Retina (tissue), 1 donor: ENCODE data around the gene RAP2B.
A peak's percentile ranks its signal among the peaks of the same experiment; 100 is the strongest.
"Not testable (repeated sequence)": the region's sequence is repeated elsewhere in the genome, so short reads cannot be mapped to it uniquely, and the experiment has no call there.

Source experiments
- DNase-seq: peaks from one replicate; pipeline ENCODE4 v3.0.0-alpha.2; 2016

RAP2B gene

DNA sequence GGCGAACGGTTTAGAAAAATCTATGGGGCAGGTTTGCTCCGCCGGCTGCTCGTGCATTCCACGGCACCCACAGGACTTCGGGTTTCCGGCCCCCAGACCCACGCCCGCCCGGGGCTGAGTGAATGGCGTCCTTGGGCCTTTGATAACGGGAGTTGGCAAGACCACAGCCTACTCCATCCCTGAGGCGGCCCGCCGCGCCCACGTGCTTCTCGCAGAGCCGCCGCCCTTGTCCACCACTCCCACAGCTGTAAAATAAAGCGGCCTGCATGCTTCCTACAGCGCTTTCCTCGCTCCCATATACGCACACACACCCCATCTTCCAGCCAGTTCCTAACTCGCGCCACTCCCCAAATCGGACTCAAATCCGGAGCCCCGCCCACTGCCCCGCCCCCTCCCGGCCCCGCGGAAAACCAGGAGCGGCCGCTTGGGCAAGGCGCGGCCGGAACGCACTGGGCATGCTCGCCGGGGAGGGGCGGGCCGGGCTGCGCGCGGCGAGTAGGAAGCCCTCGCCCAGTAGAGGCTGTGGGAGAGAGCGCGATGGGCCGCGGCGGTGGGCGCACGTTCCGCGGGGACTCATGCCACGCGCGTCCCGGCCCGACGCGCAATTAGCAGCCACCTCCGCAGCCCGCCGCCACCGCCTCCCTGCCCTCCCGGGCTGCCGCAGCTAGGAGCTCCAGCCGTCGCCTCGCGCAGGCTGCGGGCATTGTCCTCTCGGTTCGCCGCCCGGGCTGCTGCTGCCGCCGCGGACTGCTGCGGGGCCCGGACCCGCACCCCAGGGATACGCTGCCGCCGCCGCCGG, at the start of gene RAP2B:
RAP2B (plus strand) TSS at position 513 of the 799 bp plus-strand sequence. CDS start 468 bp downstream, outside the sequence.
- DNase-seq: peak; percentile 94

DNA sequence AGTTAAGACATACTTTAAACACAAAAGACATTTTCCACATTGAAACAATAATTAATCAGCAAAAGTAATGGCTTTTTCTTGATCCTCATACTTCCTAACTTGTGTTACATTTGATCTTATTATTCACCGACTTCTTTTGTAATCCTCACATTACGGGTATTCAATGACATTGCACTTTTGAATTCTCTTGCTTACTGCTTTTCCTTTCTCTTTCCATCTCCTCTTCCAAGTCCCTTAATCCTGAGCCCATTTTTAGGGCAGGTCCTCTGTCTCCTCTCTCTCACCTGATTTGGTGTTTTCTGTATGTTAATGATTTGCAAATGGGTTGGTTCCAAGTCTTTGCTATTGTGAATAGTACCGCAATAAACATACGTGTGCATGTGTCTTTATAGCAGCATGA, 48.5 kb upstream of the RAP2B start:
- no peak for DNase-seq

DNA sequence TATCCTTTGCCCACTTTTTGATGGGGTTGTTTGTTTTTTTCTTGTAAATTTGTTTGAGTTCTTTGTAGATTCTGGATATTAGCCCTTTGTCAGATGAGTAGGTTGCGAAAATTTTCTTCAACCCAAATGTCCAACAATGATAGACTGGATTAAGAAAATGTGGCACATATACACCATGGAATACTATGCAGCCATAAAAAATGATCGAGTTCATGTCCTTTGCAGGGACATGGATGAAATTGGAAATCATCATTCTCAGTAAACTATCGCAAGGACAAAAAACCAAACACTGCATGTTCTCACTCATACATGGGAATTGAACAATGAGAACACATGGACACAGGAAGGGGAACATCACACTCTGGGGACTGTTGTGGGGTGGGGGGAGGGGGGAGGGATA, 47.8 kb upstream of the RAP2B start:
- not testable (repeated sequence) for DNase-seq

GRCh38 chr3:153115326-153115725, 46.7 kb upstream of the RAP2B start:
- no peak for DNase-seq

DNA sequence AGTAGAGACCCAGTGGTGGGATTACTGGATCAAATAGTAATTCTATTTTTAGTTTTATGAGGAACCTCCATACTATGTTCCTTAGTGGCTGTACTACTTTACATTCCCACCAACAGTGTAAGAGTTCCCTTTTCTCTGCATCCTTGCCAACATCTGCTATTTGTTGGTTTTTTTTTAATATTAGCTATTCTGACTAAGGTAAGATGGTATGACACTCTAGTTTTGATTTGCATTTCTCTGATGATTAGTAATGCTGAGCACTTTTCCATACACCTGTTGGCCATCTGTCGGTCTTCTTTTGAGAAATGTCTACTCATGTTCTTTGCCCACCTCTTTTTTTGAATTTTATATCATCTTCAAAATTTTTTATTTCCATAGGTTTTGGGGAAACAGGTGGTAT, 34.2 kb upstream of the RAP2B start:
- DNase-seq: no peak

GRCh38 chr3:153129426-153129825, 32.6 kb upstream of the RAP2B start:
- DNase-seq: no peak

- DNase-seq: no peak
Measured at GRCh38 chr3:153129866-153130265, 32.2 kb upstream of the RAP2B start.

- DNase-seq: no peak
Measured at GRCh38 chr3:153130312-153130977, 31.6 kb upstream of the RAP2B start.

GRCh38 chr3:153137626-153138025, 24.4 kb upstream of the RAP2B start:
- DNase-seq: no peak

GRCh38 chr3:153138276-153139210, 23.5 kb upstream of the RAP2B start:
- no peak for DNase-seq

GRCh38 chr3:153142961-153143360, 19.1 kb upstream of the RAP2B start:
- no peak for DNase-seq

GRCh38 chr3:153144071-153144470, 18.0 kb upstream of the RAP2B start:
- no peak for DNase-seq

DNA sequence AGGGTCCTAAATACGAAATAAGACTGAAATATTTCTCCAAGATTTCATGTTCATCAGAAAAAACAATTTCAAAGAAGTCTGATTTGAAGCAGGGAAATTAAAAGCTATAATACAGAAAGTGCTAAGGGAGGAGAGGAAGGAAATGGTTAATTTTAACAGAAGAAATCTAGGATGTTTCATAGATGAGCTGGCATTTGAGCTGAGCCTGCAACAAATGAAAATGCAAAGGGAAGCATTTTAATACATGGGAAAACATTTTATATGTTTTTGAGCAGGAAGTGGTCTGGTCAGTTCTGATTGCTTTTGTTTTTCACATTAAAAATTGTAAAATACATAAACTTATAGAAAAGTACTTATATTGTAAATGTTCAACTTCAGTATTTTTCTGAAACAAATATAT, 17.2 kb upstream of the RAP2B start:
- no peak for DNase-seq

- no peak for DNase-seq
Measured at GRCh38 chr3:153145454-153145853, 16.6 kb upstream of the RAP2B start.

DNA sequence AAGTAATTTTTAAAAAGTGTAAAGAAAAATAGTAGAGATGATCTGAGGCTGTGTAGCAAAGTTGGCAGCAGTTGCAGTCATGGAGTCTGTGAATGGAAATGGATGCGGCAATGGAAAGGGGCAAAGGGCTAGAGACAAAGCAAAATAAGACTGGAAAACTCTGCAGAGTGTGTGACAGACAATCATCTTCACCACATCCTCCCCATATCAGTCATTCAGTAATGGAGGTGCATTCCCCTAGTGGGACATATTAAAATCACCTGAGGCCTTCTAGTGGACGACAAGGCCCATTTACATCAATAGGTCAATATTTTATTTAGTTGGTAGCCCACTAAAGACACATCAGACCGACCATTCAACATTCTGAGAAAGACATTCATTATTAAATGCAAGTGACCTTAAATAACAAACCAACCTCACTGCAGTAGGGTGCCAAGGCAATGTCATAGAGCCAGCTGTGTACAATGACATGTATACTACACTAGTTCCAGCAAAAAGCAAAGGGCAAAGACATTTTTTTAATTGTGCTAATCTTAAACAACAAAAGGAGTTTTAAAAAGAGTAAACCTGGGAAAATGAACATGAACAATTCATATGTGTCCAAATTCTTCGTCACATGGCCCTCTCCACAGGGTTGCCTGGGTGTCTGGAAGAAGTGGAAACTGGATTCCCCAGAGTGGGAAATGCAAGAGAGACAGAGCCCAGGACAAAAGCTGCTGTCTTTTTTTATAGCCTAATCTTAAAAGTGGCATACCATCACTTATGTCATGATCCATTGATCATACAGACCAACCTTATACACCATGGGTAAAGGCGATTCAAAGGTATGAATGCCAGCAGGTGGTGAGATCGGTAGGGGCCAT, 15.6 kb upstream of the RAP2B start:
- peak; percentile 11 for DNase-seq

DNA sequence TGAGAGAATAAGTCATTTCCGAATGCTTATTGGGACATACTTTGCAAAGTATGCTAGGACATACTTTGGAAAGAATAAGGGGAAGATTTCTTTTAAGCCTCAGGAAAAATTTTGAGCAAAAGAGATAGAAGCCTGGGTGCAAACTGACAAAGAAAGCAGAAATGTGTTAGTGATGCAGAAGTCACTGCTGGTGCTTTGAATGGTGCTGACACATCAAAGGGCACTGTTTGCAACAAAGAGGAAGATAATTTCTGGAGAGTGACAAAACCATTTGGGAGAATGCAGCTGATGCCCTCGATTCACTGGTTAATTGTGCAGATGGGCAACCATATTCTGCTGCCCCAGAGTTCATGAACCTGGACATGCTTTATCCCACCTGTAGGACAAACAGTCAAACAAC, 11.0 kb upstream of the RAP2B start:
- DNase-seq: no peak

- DNase-seq: not testable (repeated sequence)
Measured at GRCh38 chr3:153155786-153156185, 6.2 kb upstream of the RAP2B start.

DNA sequence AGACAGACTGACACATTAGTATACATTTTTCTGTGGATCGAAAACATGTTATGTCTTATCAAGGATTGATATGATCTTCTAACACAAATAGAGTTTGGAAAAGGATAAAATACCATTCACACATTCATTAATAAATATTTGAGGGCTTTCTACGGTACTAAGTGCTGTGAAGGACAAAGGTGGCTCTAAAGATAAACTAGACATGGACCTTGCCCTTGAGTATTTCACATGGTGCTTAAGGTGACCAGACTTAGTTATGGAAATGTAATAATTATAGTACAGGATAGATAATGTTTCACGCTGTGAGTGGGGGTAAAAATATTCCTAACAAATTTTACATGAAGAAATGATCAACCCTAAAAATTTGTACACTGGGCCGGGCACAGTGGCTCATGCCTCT, 3.8 kb upstream of the RAP2B start:
- no peak for DNase-seq

DNA sequence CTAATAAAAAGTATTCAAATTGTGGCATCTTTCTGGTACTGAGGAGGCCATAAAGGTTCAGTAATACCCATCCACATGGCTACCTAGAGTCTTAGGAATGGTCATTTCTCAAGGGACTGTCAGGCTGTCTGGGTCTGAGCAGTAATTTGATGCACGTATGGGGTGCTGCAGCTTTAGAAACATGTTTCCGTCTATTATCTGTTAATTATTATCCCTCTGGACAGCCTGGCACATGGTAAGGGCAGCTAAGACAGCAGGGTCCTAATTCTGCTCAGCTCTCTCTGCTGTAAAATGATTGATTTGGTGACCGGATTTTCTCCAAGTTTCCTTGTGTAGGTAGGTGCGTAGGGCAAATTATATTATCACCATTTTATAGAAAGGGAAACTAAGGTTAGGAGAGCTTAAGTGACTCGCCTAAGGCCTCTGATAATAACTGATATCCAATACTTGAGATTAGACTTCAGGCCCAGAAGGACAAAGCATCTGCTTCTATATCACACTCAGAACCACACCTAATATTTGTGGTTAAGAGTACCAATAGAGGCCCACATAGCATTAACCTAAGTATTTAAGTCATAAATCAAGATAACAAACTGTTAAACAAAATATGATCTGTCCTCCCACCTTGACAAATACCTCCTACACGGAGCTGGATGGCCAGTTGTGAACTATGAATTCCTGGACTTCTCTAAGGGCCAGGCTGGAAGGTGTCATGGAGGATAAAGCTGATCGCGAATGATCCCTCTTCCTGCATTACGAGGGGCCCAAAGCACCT, 2.9 kb upstream of the RAP2B start:
- DNase-seq: no peak

DNA sequence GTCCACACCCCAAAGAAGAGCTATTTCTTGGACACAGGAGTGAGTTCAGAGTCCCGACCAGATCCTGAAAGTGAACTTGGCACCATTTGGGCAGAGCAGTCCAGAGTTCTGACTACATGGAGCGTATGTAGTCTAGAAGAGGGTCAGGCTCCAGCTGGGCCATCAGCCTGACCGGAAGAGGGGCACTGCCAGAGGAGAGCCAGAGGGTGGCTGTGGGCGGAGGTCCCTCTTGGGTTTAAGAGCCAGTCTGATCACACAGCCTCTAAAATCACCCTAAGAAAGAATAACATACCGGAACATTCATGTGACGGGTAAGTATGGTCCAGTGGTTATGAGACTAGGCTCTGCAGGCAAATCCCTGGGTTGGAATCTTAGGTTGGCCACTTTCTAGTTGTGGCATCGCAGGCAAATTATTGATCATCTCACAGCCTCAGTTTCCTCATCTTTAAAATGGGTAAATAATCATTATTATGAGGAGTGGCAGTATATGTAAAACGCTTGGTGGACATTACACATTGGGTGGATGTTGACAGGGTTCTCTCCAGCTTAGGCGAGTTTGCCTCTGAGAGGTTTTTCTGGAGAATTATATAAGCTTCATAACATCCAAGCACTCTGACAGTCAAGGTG, 2.1 kb upstream of the RAP2B start:
- DNase-seq: no peak
